ENCODE data around the gene CHRNA5. TPM values are rescaled to one million over a fixed set of nuclear protein-coding genes. Genes with fewer than 3 reads are reported as not detected.
"Not testable (repeated sequence)": the region's sequence is repeated elsewhere in the genome, so short reads cannot be mapped to it uniquely, and the experiment has no call there.

CHRNA5 gene
- 5.2 TPM for polyA plus RNA-seq (2013)

DNA sequence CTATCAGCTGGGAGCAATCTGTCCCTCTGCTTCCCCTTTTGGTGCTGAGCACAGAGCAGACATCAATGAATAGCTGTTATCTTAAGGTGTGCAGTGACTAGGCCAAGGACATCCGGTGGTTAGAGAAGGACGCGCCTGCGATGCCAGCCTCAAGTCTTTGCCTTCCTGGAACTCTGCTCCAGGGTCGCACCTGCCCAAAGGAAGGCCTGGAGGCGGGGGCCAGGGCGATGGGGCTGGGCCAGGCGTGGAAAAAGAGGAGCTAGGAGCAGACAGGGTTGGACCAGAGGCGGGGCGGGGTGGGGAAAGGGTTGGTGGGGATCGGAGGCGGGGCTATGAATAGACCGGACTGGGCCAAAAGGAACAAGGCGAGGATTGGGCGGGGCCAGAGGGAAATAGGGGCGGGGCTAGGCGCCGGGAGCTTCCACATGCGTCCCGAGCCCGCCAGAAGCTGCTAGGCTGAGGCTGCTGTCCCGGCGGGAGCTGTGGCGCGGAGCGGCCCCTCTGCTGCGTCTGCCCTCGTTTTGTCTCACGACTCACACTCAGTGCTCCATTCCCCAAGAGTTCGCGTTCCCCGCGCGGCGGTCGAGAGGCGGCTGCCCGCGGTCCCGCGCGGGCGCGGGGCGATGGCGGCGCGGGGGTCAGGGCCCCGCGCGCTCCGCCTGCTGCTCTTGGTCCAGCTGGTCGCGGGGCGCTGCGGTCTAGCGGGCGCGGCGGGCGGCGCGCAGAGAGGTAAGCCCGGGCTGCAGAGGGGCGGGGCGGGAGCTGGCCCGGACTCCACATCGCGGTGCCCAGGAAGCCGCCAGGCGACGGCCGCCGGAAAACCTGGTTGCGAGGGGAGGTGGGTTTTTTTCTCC lies at the start of gene CHRNA5:
CHRNA5 (plus strand) TSS at position 424 of the 854 bp plus-strand sequence; CDS start at position 624, 200 bp downstream.
- DNase-seq: peak; percentile 81 to 94 (median 91)
- no peak within 1 kb of the TSS for H3K27ac ChIP-seq (ENCODE audit: insufficient read depth in 1 of 2, low read depth in 1 of 2, low read length in 2 of 2, poor library complexity in 1 of 2, severe bottlenecking in 2 of 2)
- POLR2A ChIA-PET: interaction anchor here (2.6 kb wide), 1 partner anchor 25 kb away, joined by 15 read pairs; the partner anchor contains the start of gene PSMA4

DNA sequence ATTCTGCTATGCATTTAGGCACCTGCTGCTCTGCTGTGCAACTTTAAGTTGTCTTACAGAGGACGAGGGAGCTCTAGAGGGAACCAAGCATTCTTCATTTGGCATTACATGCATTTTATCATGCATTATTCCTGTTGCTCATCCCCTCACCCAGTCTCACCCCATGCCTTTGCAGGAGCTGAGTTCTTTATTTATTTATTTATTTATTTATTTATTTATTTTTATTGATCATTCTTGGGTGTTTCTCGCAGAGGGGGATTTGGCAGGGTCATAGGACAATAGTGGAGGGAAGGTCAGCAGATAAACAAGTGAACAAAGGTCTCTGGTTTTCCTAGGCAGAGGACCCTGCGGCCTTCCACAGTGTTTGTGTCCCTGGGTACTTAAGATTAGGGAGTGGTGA lies 45.3 kb upstream of the CHRNA5 start:
- H3K27me3 ChIP-seq (replicated peaks in 2 of 5; ENCODE audit: control insufficient read depth in 4 of 5, insufficient read depth in 5 of 5, low read length in 4 of 5); H3K4me3 ChIP-seq (ENCODE audit: control insufficient read depth in 1 of 7, extremely low read depth in 1 of 7, insufficient read depth in 4 of 7, low read depth in 2 of 7, low read length in 6 of 7); DNase-seq; H3K27ac ChIP-seq (ENCODE audit: insufficient read depth in 1 of 2, low read depth in 1 of 2, low read length in 2 of 2, poor library complexity in 1 of 2, severe bottlenecking in 2 of 2); H3K9me3 ChIP-seq (ENCODE audit: control extremely low read depth in 1 of 5, control insufficient read depth in 4 of 5, insufficient read depth in 2 of 5, low read depth in 1 of 5, low read length in 4 of 5); POLR2A ChIA-PET; H3K36me3 ChIP-seq (ENCODE audit: control insufficient read depth in 4 of 4, insufficient read depth in 4 of 4, low read length in 3 of 4); CTCF ChIA-PET; H3K4me1 ChIP-seq (ENCODE audit: control extremely low read depth in 1 of 4, control insufficient read depth in 4 of 4, insufficient read depth in 4 of 4, low read length in 3 of 4): not testable (repeated sequence)
- no CpG with 5 or more reads among the region's 3 CpGs for WGBS (ENCODE audit: insufficient coverage)

More for the DNA sequence above, at the start of gene CHRNA5:
- no peaks in the 10 kb centered on the region for H3K27me3 ChIP-seq (replicated peaks in 2 of 5; ENCODE audit: control insufficient read depth in 4 of 5, insufficient read depth in 5 of 5, low read length in 4 of 5)
- WGBS (ENCODE audit: insufficient coverage): under 1% methylated on average over 55 of the region's 75 CpGs
- H3K4me1 ChIP-seq (ENCODE audit: control extremely low read depth in 1 of 4, control insufficient read depth in 4 of 4, insufficient read depth in 4 of 4, low read length in 3 of 4): peaks cover 3 to 35% (median 27%) of the 10 kb centered on the region in 4 experiments
- H3K36me3 ChIP-seq (ENCODE audit: control insufficient read depth in 4 of 4, insufficient read depth in 4 of 4, low read length in 3 of 4): no peaks in the 10 kb centered on the region
- H3K4me3 ChIP-seq (ENCODE audit: control insufficient read depth in 1 of 7, extremely low read depth in 1 of 7, insufficient read depth in 4 of 7, low read depth in 2 of 7, low read length in 6 of 7): peak within 1 kb of the TSS; percentile 78 to 96 (median 85)
- CTCF ChIA-PET: interaction anchor here (0.9 to 1.6 kb wide), 6 partner anchors 10 to 308 kb away, joined by 3 to 9 read pairs (median 4); partner anchors contain the start of gene PSMA4
- no peaks in the 10 kb centered on the region for H3K9me3 ChIP-seq (ENCODE audit: control extremely low read depth in 1 of 5, control insufficient read depth in 4 of 5, insufficient read depth in 2 of 5, low read depth in 1 of 5, low read length in 4 of 5)

DNA sequence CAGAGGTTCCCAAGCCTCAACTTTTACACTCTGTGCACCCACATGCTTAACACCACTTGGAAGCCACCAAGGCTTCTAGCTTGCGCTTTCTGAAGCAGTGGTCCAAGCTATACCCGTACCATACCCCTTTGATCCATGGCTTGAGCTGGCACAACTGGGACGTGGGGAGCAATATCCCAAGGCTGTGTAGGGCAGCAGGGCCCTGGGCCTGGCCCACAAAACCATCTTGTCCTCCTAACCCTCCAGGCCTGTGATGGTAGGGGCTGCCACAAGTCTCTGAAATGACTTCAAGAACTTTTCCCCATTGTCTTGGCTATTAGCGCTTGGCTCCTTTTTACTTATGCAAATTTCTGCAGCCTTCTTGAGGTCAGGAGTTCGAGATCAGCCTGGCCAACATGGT lies 41.1 kb upstream of the CHRNA5 start:
- Histone ChIP-seq H3K4me1 (ENCODE audit: control extremely low read depth in 1 of 4, control insufficient read depth in 4 of 4, insufficient read depth in 4 of 4, low read length in 3 of 4) (no peaks in the 10 kb centered on the region), H3K4me3 (ENCODE audit: control insufficient read depth in 1 of 7, extremely low read depth in 1 of 7, insufficient read depth in 4 of 7, low read depth in 2 of 7, low read length in 6 of 7) (no peak overlapping the region), H3K27ac (ENCODE audit: insufficient read depth in 1 of 2, low read depth in 1 of 2, low read length in 2 of 2, poor library complexity in 1 of 2, severe bottlenecking in 2 of 2) (no peak overlapping the region), H3K27me3 (replicated peaks in 2 of 5; ENCODE audit: control insufficient read depth in 4 of 5, insufficient read depth in 5 of 5, low read length in 4 of 5) (no peaks in the 10 kb centered on the region), H3K36me3 (ENCODE audit: control insufficient read depth in 4 of 4, insufficient read depth in 4 of 4, low read length in 3 of 4) (no peaks in the 10 kb centered on the region), H3K9me3 (ENCODE audit: control extremely low read depth in 1 of 5, control insufficient read depth in 4 of 5, insufficient read depth in 2 of 5, low read depth in 1 of 5, low read length in 4 of 5) (peaks cover 0 to 4% (median 0%) of the 10 kb centered on the region in 5 experiments)
- WGBS (ENCODE audit: insufficient coverage): 100% methylated on average over 4 of the region's 5 CpGs
- CTCF ChIA-PET: no interaction called here
- DNase-seq: no peak
- POLR2A ChIA-PET: no interaction called here

DNA sequence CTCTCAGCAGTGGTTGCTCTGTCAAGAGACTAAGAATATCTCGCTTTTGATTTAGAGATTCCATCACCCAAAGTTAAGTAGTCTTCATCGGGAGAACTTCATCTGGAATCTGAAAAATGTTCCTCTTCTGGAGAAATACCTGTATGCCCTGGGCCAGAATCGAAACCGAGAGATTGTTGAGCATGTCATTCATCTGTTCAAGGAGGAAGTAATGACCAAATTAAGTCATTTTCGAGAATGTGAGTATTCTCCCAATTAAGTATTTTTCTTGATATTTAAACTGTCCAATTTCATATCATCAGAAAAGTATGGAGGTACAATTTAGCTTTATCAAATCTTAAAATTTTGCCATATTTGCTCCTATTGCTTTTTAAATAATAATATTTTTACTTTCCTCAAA lies 38.0 kb upstream of the CHRNA5 start:
- no peak for DNase-seq

DNA sequence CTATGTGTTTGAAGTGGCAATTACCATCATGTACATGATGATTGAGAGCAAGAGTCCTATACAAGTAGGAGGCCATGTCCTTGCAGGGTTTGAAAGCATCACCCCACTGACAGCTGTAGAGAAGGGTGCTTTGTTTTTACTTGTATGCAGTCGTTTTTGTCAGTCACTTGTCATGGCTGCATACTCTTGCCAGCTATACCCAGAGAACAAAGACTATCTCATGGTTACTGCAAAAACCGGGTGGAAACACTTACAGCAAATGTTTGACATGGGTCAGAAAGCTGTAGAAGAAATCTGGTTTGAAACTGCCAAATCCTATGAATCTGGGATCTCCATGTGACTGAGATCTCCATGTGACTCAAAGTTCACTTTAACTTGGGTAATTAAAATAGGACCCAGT lies 32.0 kb upstream of the CHRNA5 start:
- WGBS (ENCODE audit: insufficient coverage): 92% methylated on average over 2 of the region's 2 CpGs
- no peaks in the 10 kb centered on the region for H3K36me3 ChIP-seq (ENCODE audit: control insufficient read depth in 4 of 4, insufficient read depth in 4 of 4, low read length in 3 of 4)
- H3K27me3 ChIP-seq (replicated peaks in 2 of 5; ENCODE audit: control insufficient read depth in 4 of 5, insufficient read depth in 5 of 5, low read length in 4 of 5): no peaks in the 10 kb centered on the region
- ChIA-PET POLR2A (no interaction called here), CTCF (no interaction called here)
- H3K27ac ChIP-seq (ENCODE audit: insufficient read depth in 1 of 2, low read depth in 1 of 2, low read length in 2 of 2, poor library complexity in 1 of 2, severe bottlenecking in 2 of 2): no peak overlapping the region
- no peaks in the 10 kb centered on the region for H3K9me3 ChIP-seq (ENCODE audit: control extremely low read depth in 1 of 5, control insufficient read depth in 4 of 5, insufficient read depth in 2 of 5, low read depth in 1 of 5, low read length in 4 of 5)
- H3K4me1 ChIP-seq (ENCODE audit: control extremely low read depth in 1 of 4, control insufficient read depth in 4 of 4, insufficient read depth in 4 of 4, low read length in 3 of 4): no peaks in the 10 kb centered on the region
- H3K4me3 ChIP-seq (ENCODE audit: control insufficient read depth in 1 of 7, extremely low read depth in 1 of 7, insufficient read depth in 4 of 7, low read depth in 2 of 7, low read length in 6 of 7): no peak overlapping the region
- no peak for DNase-seq

More for the DNA sequence above, 38.0 kb upstream of the CHRNA5 start:
- 100% methylated on average over 1 of the region's 5 CpGs for WGBS (ENCODE audit: insufficient coverage)
- no peaks in the 10 kb centered on the region for H3K27me3 ChIP-seq (replicated peaks in 2 of 5; ENCODE audit: control insufficient read depth in 4 of 5, insufficient read depth in 5 of 5, low read length in 4 of 5)
- H3K9me3 ChIP-seq (ENCODE audit: control extremely low read depth in 1 of 5, control insufficient read depth in 4 of 5, insufficient read depth in 2 of 5, low read depth in 1 of 5, low read length in 4 of 5): peaks cover 0 to 4% (median 0%) of the 10 kb centered on the region in 5 experiments
- POLR2A ChIA-PET: no interaction called here
- H3K36me3 ChIP-seq (ENCODE audit: control insufficient read depth in 4 of 4, insufficient read depth in 4 of 4, low read length in 3 of 4): no peaks in the 10 kb centered on the region
- H3K27ac ChIP-seq (ENCODE audit: insufficient read depth in 1 of 2, low read depth in 1 of 2, low read length in 2 of 2, poor library complexity in 1 of 2, severe bottlenecking in 2 of 2): no peak overlapping the region
- no peaks in the 10 kb centered on the region for H3K4me1 ChIP-seq (ENCODE audit: control extremely low read depth in 1 of 4, control insufficient read depth in 4 of 4, insufficient read depth in 4 of 4, low read length in 3 of 4)
- CTCF ChIA-PET: no interaction called here
- no peak overlapping the region for H3K4me3 ChIP-seq (ENCODE audit: control insufficient read depth in 1 of 7, extremely low read depth in 1 of 7, insufficient read depth in 4 of 7, low read depth in 2 of 7, low read length in 6 of 7)

DNA sequence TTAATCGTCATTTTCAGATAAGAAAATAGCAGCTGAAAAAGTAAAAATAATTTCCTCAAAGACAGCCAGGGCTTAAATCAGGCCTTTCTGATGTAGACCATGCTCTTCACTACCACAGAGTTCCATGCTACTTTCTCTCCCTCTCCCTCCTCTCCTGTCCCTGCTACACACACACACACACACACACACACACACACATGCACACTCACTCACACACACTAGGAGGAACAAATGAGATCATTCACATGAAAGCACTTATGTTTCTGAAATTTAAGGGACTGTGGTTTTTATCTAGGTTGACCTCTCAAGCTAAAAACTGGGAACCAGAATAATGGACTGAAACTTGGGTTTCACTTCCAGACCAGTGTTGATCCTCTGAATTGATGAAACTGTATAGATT lies 29.2 kb upstream of the CHRNA5 start:
- Histone ChIP-seq H3K4me3 (ENCODE audit: control insufficient read depth in 1 of 7, extremely low read depth in 1 of 7, insufficient read depth in 4 of 7, low read depth in 2 of 7, low read length in 6 of 7) (no peak overlapping the region), H3K9me3 (ENCODE audit: control extremely low read depth in 1 of 5, control insufficient read depth in 4 of 5, insufficient read depth in 2 of 5, low read depth in 1 of 5, low read length in 4 of 5) (no peaks in the 10 kb centered on the region), H3K27me3 (replicated peaks in 2 of 5; ENCODE audit: control insufficient read depth in 4 of 5, insufficient read depth in 5 of 5, low read length in 4 of 5) (no peaks in the 10 kb centered on the region), H3K4me1 (ENCODE audit: control extremely low read depth in 1 of 4, control insufficient read depth in 4 of 4, insufficient read depth in 4 of 4, low read length in 3 of 4) (peaks cover 3 to 7% (median 4%) of the 10 kb centered on the region in 4 experiments), H3K36me3 (ENCODE audit: control insufficient read depth in 4 of 4, insufficient read depth in 4 of 4, low read length in 3 of 4) (no peaks in the 10 kb centered on the region), H3K27ac (ENCODE audit: insufficient read depth in 1 of 2, low read depth in 1 of 2, low read length in 2 of 2, poor library complexity in 1 of 2, severe bottlenecking in 2 of 2) (no peak overlapping the region)
- DNase-seq: peak in 1 of 3 donors; percentile 2
- WGBS (ENCODE audit: insufficient coverage): no CpG with 5 or more reads among the region's 1 CpG
- ChIA-PET CTCF (interaction anchor here (0.7 kb wide), 1 partner anchor 73 kb away, joined by 3 read pairs; no protein-coding TSS in a partner anchor), POLR2A (no interaction called here)

DNA sequence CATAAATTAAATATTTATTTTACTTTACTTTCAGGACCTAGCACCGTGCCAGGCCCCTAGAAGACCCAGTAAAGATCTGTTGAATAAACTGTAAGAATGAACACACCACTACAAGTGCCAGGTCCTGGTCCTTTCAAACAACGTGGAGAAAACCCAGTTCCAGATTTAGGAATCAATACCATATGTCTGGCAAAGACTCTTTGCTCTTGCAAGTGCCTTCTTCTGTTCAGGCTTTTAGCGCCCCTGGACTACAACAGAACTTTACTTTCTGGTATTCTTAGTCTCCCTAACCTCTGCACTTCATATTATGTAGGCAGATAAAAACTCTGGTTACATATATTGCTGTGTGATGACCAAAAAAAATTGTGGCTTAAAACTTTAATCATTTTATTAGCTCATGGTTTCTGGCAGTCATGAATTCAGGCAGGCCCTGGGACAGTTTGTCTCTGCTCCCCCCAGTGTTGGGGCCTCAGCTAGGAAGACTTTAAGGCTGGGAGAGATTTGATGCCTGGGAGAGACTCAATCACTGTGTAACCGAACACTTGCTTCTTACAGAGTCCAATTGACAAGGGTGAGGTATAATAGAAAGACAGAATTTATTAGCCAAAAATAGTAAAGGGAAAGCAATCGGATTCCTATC lies 27.9 kb upstream of the CHRNA5 start:
- no peak for DNase-seq
- CTCF ChIA-PET: no interaction called here

More for the DNA sequence above, 27.9 kb upstream of the CHRNA5 start:
- Histone ChIP-seq H3K27me3 (replicated peaks in 2 of 5; ENCODE audit: control insufficient read depth in 4 of 5, insufficient read depth in 5 of 5, low read length in 4 of 5) (no peaks in the 10 kb centered on the region), H3K36me3 (ENCODE audit: control insufficient read depth in 4 of 4, insufficient read depth in 4 of 4, low read length in 3 of 4) (peaks cover 2 to 7% (median 2%) of the 10 kb centered on the region in 4 experiments), H3K27ac (ENCODE audit: insufficient read depth in 1 of 2, low read depth in 1 of 2, low read length in 2 of 2, poor library complexity in 1 of 2, severe bottlenecking in 2 of 2) (no peak overlapping the region), H3K4me1 (ENCODE audit: control extremely low read depth in 1 of 4, control insufficient read depth in 4 of 4, insufficient read depth in 4 of 4, low read length in 3 of 4) (peaks cover 7 to 20% (median 14%) of the 10 kb centered on the region in 4 experiments), H3K4me3 (ENCODE audit: control insufficient read depth in 1 of 7, extremely low read depth in 1 of 7, insufficient read depth in 4 of 7, low read depth in 2 of 7, low read length in 6 of 7) (no peak overlapping the region), H3K9me3 (ENCODE audit: control extremely low read depth in 1 of 5, control insufficient read depth in 4 of 5, insufficient read depth in 2 of 5, low read depth in 1 of 5, low read length in 4 of 5) (no peaks in the 10 kb centered on the region)
- 93% methylated on average over 3 of the region's 5 CpGs for WGBS (ENCODE audit: insufficient coverage)
- POLR2A ChIA-PET: interaction anchor here (1.0 kb wide), 1 partner anchor 23 kb away, joined by 3 read pairs; no protein-coding TSS in a partner anchor
